Measurements from ENCODE around the gene GAA.
A peak's percentile ranks its signal among the peaks of the same experiment; 100 is the strongest.
"Not testable (repeated sequence)": the region's sequence is repeated elsewhere in the genome, so short reads cannot be mapped to it uniquely, and the experiment has no call there.

Gene GAA

DNA sequence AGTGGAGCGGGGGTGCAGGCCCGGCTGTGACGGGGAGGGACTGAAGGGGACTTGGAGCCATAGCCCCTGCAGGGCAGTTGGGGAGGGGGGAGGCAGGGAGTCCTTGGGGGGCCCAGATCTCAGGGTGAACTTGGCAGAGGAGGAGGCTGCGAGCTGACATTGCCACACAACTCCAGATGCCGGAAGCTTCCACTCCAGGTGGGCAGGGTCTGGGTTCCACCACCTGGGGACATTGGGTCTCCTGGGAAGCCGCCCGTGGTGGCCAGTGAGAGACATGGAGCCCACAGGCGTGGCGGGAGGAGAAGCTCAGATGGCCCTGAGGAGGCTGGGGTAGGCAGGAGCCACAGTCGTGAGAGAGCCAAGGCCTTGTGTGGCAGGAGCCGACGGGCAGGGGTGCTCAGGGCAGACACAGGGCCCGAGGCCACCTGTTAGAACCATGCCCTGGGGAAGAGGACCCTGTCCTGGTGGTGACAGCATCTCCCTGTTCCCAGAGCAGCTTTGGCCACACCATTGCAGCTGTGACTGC, 18.2 kb upstream of the GAA start:
- no peak for DNase-seq (ENCODE audit: low spot score)

DNA sequence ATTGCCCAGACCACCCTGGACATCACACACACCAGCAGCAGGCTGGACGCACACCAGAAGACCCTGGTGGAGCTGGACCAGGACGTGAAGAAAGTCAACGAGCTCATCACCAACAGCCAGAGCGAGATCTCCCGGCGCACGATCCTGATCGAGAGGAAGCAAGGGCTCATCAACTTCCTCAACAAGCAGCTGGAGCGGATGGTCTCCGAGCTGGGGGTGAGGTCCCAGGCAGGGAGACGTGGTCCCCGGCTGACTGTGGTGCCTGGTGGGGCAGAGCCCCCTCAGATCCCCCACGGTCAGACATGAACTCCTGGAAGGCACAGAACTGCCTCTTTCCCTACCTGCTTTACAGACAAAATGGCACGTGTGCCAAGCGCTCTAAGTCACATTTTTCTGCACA, 16.6 kb upstream of the GAA start:
- DNase-seq (ENCODE audit: low spot score) = no peak

DNA sequence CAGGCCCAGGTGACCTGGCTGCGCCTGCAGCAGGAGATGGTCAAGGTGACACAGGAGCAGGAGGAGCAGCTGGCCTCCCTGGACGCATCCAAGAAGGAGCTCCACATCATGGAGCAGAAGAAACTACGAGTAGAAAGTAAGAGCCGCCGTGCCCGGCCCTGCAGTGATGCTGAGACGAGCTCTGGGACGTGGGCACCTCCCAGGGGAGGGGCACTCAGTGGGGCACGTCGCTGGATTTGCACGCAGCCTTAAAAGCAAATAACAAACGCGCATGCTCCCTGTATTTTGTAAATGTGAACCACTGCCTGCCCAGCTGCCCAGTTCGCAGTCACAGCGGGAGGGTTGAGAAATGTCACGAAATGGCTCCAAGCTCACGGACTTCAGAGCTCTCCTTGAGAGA, 15.3 kb upstream of the GAA start:
- DNase-seq (ENCODE audit: low spot score) = no peak

DNA sequence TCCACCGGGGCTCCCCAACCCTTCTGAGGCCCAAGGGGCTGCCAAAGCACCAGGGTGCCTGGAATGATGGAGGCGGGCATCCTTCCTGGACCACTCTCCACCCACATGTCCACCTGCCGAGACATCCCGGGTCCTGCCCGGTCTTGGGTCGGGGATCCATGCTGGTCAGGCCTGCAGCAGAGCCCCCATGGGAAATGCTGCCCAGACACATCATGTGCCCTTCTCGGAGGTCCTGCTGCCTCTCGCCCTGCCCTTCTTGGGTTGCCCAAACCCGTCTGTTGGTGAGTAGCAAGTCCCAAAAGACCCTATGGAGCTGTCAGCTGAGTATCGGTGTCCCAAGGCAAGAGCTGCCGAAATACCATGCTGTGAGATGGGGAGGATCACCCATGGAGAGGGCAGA, 14.8 kb upstream of the GAA start:
- no peak for DNase-seq (ENCODE audit: low spot score)

DNA sequence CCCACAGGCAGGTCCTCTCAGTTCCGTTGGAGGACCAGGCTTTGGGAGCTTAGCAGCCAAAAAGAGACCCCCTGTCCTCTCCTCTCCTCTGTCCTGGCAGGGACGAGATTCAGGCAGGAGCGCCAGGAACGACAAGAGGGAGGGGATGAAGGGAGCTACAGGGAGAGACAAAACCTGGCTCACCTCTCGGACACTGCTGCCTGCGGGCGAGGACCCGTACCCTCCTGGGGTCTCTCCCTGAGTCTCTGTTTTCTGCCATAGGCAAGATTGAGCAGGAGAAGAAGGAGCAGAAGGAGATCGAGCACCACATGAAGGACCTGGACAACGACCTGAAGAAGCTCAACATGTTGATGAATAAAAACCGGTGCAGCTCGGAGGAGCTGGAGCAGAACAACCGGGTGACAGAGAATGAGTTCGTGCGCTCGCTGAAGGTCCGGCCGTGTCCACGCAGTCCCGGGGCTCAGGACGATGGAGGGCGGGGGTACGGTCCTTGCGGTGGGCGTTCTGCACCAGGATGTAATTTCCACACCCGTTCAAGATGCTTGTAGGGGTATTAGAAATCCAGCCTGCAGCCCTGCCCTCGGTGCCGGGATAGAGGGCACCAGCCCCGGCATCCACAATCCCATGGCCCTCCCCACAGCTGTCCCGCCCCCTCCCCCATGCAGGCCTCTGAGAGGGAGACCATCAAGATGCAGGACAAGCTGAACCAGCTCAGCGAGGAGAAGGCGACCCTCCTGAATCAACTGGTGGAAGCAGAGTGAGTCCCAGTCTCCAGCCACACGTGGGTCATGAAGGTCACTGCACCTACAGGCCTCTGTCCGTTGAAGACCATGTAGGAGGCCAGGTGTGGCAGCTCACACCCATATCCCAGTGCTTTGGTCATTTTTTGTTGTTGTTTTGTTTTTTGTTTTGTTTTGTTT, 13.8 kb upstream of the GAA start:
- no peak for DNase-seq (ENCODE audit: low spot score)

DNA sequence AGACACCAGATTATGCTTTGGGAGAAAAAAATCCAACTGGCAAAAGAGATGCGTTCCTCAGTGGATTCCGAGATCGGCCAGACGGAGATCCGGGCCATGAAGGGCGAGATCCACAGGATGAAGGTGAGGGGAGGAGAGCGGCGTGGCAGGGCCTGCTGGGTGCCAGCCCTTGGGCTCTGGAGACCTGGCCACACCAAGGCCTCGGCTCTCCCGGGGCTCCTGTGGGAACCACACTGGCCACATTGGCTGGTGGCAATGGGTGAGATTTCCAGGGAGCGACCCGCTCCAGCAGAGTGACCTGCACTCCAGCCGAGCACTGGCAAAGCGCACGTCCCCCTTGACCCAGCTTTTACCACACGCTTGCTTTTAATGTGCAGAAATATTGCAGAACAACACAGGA, 11.6 kb upstream of the GAA start:
- DNase-seq (ENCODE audit: low spot score) = no peak

DNA sequence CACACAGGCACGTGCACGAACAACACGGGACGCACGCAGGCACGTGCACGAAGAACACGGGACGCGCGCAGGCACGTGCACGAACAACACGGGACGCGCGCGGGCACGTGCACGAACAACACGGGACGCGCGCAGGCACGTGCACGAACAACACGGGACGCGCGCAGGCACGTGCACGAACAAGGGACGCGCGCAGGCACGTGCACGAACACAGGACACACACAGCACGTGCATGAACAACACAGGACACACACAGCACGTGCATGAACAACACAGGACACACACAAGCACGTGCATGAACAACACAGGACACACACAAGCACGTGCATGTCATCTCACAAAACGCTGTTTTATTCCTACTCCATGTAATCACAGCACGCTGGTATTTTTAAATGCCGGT, 11.2 kb upstream of the GAA start:
- not testable (repeated sequence) for DNase-seq (ENCODE audit: low spot score)

DNA sequence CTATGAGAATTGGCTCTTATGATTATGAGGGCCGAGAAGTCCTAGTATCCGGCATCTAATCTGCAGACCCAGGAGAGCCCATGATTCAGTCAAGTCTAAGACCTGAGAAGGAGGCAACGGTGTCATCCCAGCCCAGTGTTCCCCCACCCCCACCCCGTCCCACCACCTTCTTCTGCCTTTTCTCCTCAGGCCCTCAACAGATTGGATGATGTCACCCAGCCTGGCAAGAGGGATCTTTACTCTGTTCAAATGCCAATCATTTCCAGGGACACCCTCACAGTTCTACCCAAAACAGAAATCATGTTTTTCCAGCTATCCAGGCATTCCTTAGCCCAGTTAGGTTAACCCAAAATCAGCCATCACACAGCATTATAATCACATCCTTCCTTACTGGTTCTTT, 10.0 kb upstream of the GAA start:
- no peak for DNase-seq (ENCODE audit: low spot score)

DNA sequence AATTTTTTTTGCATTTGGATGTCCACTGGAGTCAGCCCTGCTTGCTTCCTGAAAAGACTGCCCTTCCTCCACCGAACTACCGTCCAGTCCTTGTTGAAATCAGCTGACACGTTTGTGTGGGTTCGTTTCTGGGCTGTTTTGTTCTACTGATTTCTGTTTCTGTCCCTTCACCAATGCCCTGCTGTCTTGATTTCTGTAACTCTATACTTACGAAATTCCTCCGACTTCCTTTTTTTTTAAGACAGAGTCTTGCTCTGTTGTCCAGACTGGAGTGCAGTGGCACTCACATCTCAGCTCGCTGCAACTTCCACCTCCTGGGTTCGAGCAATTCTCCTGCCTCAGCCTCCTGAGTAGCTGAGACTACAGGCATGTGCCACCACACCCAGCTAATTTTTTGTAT, 8.4 kb upstream of the GAA start:
- no peak for DNase-seq (ENCODE audit: low spot score)

DNA sequence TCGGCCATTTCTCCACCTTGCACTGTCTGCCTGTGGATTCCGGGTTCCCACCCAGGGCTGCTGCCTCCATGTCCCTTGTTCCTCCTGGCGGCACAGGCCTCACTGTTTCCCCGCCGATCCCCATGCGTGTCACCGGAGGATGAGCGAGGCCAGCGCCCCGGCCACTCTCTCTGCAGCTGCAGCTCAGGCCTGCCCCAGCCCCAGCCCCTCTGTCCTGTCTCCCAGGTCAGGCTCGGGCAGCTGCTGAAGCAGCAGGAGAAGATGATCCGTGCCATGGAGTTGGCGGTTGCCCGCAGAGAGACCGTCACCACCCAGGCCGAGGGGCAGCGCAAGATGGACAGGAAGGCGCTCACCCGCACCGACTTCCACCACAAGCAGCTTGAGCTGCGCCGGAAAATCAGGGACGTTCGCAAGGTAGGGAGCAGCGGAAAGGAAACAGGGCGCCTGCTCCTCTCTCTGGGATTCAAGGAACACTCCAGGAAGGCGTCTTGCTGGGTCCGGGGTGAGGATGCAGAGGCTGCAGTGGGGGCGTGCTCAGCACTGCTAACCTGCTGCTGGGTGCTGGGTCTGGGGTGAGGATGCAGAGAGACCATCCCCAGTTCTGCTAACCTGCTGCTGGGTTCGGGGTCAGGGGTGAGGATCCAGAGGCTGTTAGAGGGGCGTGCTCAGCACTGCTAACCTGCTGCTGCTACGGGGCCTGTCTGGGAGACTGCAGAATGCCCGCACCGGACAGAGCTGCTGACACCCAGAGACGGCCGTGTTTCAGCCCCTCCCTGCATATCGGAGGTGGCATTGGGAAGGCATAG, 6.1 kb upstream of the GAA start:
- DNase-seq (ENCODE audit: low spot score) = no peak

DNA sequence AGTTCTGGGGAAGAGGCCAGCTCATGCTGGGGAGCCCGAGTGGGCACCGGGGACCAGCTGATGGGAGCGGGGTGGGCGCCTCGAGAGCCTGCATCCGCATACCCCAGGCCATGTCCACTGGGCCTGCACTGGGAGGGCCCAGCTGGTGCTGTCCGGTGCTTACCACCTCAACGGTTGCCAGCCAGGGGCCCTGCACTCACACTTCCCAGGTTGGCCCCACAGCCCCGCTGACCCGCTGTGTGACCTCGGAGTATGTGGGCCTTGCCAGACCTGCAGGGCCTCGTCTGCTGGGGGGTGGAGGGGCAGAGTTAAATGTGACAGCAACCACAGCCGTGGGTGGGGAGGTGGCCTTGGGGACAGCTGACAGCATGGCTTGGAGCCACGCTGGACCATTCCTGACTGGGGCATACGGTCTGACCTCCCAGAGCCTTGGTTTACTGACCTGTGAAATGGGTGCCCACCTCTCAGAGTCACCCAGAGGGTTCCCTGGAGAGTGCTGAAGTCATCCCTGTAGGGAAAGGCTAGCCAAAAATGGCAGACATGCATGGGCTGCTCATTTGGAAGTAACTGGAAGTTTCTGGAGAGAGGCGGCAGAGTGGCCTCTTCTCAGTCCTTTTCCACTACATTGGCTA, 5.4 kb upstream of the GAA start:
- no peak for DNase-seq (ENCODE audit: low spot score)

DNA sequence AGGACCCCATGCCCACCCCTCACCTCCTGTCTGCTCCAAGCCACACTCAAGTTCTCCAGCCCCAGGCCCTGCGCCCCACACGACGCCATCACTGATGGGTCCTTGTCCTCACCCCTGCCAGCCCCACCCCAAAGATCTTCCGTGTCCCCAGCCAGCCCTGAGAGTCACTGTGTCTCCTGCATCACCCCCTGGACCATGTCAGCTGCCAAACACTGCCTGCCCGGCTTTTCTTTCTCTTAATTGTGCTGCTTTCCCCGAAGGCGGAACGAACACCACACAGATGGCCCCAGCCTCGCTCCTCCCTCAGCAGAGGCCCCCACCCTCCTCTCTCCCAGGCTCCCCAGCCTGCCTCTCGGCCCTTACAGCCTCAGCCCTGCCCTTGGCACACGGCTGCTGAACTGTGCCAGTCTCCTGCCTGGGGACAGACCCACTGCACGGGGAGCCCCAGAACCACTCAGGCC, 4.8 kb upstream of the GAA start:
- no peak for DNase-seq (ENCODE audit: low spot score)

DNA sequence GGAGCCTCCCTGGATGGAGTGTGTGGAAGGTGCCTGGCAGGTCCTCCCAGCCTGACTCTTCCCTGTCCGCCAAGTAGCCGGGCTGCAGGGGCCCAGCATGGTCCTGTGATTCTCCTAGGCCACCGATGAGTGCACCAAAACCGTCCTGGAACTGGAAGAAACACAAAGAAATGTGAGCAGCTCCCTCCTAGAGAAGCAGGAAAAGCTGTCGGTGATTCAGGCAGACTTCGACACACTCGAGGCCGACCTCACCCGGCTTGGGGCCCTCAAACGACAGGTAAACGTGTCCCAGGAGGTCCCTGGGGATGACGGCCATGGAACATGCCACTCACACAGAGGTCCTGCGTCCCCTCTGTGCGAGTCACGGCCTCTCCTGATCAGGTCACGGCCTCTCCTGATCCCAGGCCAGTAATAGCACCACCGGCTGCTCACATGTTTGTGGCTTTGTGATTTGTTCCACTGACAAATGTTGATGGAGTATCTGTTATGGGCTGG, 4.2 kb upstream of the GAA start:
- no peak for DNase-seq (ENCODE audit: low spot score)

DNA sequence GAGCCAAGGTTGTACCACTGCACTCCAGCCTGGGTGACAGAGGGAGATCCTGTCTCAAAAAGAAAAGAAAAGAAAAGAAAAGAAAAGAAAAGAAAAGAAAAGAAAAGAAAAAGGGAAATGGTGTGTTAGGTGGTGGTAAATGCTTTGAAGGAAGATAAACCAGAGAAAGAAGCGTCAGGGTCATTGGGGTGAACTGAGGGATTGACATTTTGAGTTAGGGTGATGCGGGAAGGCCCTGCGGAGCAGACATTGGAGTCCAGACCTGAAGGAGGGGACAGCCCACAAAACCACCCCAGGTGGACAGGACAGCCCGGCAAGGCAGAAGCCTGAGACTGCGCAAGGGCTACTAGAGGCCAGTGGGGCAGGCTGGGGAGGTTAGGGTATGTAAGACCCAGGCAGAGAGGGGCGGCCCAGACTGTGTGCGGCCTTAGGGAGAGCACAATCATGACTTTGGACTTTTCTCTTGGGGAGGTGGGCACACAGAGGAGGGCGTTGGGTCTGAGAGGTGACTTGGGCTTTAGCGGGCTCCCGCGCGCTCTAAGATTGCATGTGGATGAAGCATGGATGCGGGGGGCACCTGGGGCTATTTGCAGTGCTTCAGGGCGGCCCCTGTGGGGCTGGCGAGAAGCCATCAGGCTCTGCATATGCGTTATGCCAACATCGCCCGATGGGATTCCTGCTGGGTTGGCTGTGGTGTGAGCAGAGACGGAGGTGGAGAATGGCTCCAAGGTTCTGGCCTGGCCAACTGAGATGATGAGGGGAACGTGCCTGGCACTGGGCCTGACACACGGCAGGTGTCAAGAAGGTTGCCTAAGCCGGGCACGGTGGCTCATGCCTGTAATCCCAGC, 3.3 kb upstream of the GAA start:
- no peak for DNase-seq (ENCODE audit: low spot score)

DNA sequence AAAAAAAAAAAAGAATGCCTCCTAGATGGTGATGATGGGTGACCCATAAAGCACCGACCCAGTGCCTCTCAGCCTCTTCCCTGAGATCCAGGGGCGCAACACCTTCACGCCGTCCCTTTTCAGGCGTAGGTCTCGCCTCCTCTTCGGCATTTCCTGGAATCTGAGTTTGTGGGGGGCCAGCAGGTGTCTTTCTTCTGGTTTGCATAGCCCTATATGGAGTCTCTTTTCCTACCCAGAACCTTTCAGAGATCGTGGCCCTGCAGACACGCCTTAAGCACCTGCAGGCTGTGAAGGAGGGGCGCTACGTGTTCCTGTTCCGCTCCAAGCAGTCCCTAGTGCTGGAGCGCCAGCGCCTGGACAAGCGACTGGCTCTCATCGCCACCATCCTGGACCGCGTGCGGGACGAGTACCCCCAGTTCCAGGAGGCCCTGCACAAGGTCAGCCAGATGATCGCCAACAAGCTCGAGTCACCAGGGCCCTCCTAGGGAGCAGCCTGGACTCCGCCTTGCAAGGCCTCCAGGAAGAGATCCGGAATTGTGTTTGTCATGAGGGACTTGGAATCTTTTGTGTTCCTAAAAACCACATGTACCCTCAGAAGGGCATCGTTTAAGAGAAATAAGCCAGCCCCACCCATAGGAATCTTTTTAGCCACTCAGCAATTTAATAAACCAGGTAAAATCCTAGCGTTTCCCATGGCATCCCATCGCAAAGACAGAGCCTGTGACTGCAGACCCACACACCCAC, 1.9 kb upstream of the GAA start:
- no peak for DNase-seq (ENCODE audit: low spot score)

DNA sequence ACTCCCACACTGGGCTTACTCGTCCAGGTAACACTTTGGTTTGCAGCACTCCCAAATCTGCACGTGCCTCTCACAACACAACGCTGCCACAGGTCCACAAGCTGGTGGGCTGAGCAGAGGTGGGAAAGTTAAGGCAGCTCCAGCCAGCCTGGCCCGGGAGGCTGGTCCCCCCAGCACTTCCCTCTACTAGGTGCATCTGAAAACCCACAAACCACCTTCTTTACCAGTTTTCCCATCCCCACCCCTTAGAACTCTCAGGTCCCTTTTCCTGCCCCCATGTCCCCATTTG, 1.4 kb upstream of the GAA start:
- no peak for DNase-seq (ENCODE audit: low spot score)

DNA sequence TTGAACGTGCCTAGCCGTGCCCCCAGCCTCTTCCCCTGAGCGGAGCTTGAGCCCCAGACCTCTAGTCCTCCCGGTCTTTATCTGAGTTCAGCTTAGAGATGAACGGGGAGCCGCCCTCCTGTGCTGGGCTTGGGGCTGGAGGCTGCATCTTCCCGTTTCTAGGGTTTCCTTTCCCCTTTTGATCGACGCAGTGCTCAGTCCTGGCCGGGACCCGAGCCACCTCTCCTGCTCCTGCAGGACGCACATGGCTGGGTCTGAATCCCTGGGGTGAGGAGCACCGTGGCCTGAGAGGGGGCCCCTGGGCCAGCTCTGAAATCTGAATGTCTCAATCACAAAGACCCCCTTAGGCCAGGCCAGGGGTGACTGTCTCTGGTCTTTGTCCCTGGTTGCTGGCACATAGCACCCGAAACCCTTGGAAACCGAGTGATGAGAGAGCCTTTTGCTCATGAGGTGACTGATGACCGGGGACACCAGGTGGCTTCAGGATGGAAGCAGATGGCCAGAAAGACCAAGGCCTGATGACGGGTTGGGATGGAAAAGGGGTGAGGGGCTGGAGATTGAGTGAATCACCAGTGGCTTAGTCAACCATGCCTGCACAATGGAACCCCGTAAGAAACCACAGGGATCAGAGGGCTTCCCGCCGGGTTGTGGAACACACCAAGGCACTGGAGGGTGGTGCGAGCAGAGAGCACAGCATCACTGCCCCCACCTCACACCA, 724 bp downstream of the GAA start:
- peak; percentile 54 for DNase-seq (ENCODE audit: low spot score)

DNA sequence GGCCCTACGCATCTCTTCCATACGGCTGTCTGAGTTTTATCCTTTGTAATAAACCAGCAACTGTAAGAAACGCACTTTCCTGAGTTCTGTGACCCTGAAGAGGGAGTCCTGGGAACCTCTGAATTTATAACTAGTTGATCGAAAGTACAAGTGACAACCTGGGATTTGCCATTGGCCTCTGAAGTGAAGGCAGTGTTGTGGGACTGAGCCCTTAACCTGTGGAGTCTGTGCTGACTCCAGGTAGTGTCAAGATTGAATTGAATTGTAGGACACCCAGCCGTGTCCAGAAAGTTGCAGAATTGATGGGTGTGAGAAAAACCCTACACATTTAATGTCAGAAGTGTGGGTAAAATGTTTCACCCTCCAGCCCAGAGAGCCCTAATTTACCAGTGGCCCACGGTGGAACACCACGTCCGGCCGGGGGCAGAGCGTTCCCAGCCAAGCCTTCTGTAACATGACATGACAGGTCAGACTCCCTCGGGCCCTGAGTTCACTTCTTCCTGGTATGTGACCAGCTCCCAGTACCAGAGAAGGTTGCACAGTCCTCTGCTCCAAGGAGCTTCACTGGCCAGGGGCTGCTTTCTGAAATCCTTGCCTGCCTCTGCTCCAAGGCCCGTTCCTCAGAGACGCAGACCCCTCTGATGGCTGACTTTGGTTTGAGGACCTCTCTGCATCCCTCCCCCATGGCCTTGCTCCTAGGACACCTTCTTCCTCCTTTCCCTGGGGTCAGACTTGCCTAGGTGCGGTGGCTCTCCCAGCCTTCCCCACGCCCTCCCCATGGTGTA, 1.5 kb downstream of the GAA start:
- DNase-seq (ENCODE audit: low spot score) = no peak

DNA sequence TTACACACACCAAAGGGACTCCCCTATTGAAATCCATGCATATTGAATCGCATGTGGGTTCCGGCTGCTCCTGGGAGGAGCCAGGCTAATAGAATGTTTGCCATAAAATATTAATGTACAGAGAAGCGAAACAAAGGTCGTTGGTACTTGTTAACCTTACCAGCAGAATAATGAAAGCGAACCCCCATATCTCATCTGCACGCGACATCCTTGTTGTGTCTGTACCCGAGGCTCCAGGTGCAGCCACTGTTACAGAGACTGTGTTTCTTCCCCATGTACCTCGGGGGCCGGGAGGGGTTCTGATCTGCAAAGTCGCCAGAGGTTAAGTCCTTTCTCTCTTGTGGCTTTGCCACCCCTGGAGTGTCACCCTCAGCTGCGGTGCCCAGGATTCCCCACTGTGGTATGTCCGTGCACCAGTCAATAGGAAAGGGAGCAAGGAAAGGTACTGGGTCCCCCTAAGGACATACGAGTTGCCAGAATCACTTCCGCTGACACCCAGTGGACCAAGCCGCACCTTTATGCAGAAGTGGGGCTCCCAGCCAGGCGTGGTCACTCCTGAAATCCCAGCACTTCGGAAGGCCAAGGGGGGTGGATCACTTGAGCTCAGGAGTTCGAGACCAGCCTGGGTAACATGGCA, 2.2 kb downstream of the GAA start:
- DNase-seq (ENCODE audit: low spot score) = no peak
